IgD-negative memory B cell (primary cell): Measurements from ENCODE around the gene ANO2. TPM values are rescaled to one million over a fixed set of nuclear protein-coding genes. Genes with fewer than 3 reads are reported as not detected.

ENCODE experiments used
- H3K27ac Mint-ChIP-seq, 3 donors: one replicate each; pipeline ENCODE4 v1.8.0; 2020 to 2022; ENCODE audit warnings: mild to moderate bottlenecking in 3 of 3, mixed read lengths in 3 of 3, moderate library complexity in 1 of 3
- H3K27me3 Mint-ChIP-seq: one replicate; pipeline ENCODE4 v1.8.0; 2021; ENCODE audit warnings: mixed read lengths
- H3K36me3 Mint-ChIP-seq: one replicate; pipeline ENCODE4 v1.8.0; 2020; ENCODE audit warnings: mild to moderate bottlenecking, mixed read lengths
- H3K4me1 Mint-ChIP-seq, 3 donors: one replicate each; pipeline ENCODE4 v1.8.0; 2020 to 2022; ENCODE audit warnings: mixed read lengths in 3 of 3, mild to moderate bottlenecking in 1 of 3
- H3K4me3 Mint-ChIP-seq, 4 donors: one replicate each; pipeline ENCODE4 v1.8.0; 2020 to 2022; ENCODE audit warnings: mild to moderate bottlenecking in 4 of 4, mixed read lengths in 4 of 4, moderate library complexity in 3 of 4
- H3K9me3 Mint-ChIP-seq, 3 donors: one replicate each; pipeline ENCODE4 v1.8.0; 2020 to 2021; ENCODE audit warnings: mixed read lengths in 3 of 3, mild to moderate bottlenecking in 1 of 3
- polyA plus RNA-seq: library from polyadenylated mRNA; unstranded; fragments of 300-500 nt; fragmentation: Illumina TruSeq; gene quantifications from one replicate; pipeline ENCODE4 v1.2.3, GENCODE V29; 2021

The ANO2 gene
- polyA plus RNA-seq, 1 donor from 2014 or later: not detected

GRCh38 chr12:5947006-5947405 is 1.9 kb upstream of the ANO2 start:
- Mint-ChIP-seq H3K9me3 (peaks cover 0 to 1% (median 0%) of the 10 kb centered on the region in 3 donors), H3K27ac (no peak overlapping the region), H3K4me3 (peak overlapping the region in 1 of 4 donors; percentile 53), H3K4me1 (peaks cover 0 to 2% (median 0%) of the 10 kb centered on the region in 3 donors), H3K36me3 (peaks cover 2% of the 10 kb centered on the region), H3K27me3 (peaks cover 42% of the 10 kb centered on the region)

- H3K9me3 Mint-ChIP-seq: peaks cover 0 to 1% (median 0%) of the 10 kb centered on the region in 3 donors
- H3K27me3 Mint-ChIP-seq: peaks cover 42% of the 10 kb centered on the region
- no peak overlapping the region for H3K27ac Mint-ChIP-seq
- peaks cover 0 to 2% (median 0%) of the 10 kb centered on the region in 3 donors for H3K4me1 Mint-ChIP-seq
- H3K4me3 Mint-ChIP-seq: no peak overlapping the region
- peaks cover 2% of the 10 kb centered on the region for H3K36me3 Mint-ChIP-seq
Measured at GRCh38 chr12:5946388-5946787, 1.3 kb upstream of the ANO2 start.

GRCh38 chr12:5944688-5945070 is 380 bp downstream of the ANO2 start:
- Mint-ChIP-seq H3K9me3 (peaks cover 0 to 9% (median 1%) of the 10 kb centered on the region in 3 donors), H3K27ac (no peak overlapping the region), H3K36me3 (peaks cover 2% of the 10 kb centered on the region), H3K4me3 (no peak overlapping the region), H3K27me3 (peaks cover 43% of the 10 kb centered on the region), H3K4me1 (peaks cover 0 to 2% (median 0%) of the 10 kb centered on the region in 3 donors)

- peaks cover 43% of the 10 kb centered on the region for H3K27me3 Mint-ChIP-seq
- no peak overlapping the region for H3K27ac Mint-ChIP-seq
- peaks cover 0 to 12% (median 1%) of the 10 kb centered on the region in 3 donors for H3K9me3 Mint-ChIP-seq
- H3K4me1 Mint-ChIP-seq: peaks cover 0 to 2% (median 0%) of the 10 kb centered on the region in 3 donors
- H3K4me3 Mint-ChIP-seq: no peak overlapping the region
- H3K36me3 Mint-ChIP-seq: no peaks in the 10 kb centered on the region
Measured at GRCh38 chr12:5944053-5944452, 1.0 kb downstream of the ANO2 start.

- peaks cover 40% of the 10 kb centered on the region for H3K27me3 Mint-ChIP-seq
- no peaks in the 10 kb centered on the region for H3K36me3 Mint-ChIP-seq
- peaks cover 0 to 12% (median 3%) of the 10 kb centered on the region in 3 donors for H3K9me3 Mint-ChIP-seq
- H3K4me1 Mint-ChIP-seq: peaks cover 0 to 2% (median 0%) of the 10 kb centered on the region in 3 donors
- H3K27ac Mint-ChIP-seq: no peak overlapping the region
- no peak overlapping the region for H3K4me3 Mint-ChIP-seq
Measured at GRCh38 chr12:5941907-5942306, 3.2 kb downstream of the ANO2 start.

GRCh38 chr12:5927732-5928516 is 17.1 kb downstream of the ANO2 start:
- Mint-ChIP-seq H3K4me3 (no peak overlapping the region), H3K9me3 (peaks cover 0 to 2% (median 0%) of the 10 kb centered on the region in 3 donors), H3K27ac (no peak overlapping the region), H3K36me3 (no peaks in the 10 kb centered on the region), H3K27me3 (peaks cover 9% of the 10 kb centered on the region), H3K4me1 (peaks cover 0 to 4% (median 0%) of the 10 kb centered on the region in 3 donors)

GRCh38 chr12:5925646-5926045 is 19.4 kb downstream of the ANO2 start:
- Mint-ChIP-seq H3K27me3 (peaks cover 8% of the 10 kb centered on the region), H3K27ac (no peak overlapping the region), H3K9me3 (peaks cover 0 to 2% (median 0%) of the 10 kb centered on the region in 3 donors), H3K36me3 (no peaks in the 10 kb centered on the region), H3K4me1 (peaks cover 0 to 2% (median 0%) of the 10 kb centered on the region in 3 donors), H3K4me3 (no peak overlapping the region)

GRCh38 chr12:5924342-5924741 is 20.7 kb downstream of the ANO2 start:
- H3K36me3 Mint-ChIP-seq: peaks cover 1% of the 10 kb centered on the region
- peaks cover 0 to 2% (median 0%) of the 10 kb centered on the region in 3 donors for H3K9me3 Mint-ChIP-seq
- H3K4me3 Mint-ChIP-seq: no peak overlapping the region
- H3K4me1 Mint-ChIP-seq: peaks cover 0 to 2% (median 0%) of the 10 kb centered on the region in 3 donors
- H3K27me3 Mint-ChIP-seq: peaks cover 13% of the 10 kb centered on the region
- H3K27ac Mint-ChIP-seq: no peak overlapping the region

- Mint-ChIP-seq H3K4me1 (peaks cover 0 to 2% (median 0%) of the 10 kb centered on the region in 3 donors), H3K36me3 (peaks cover 1% of the 10 kb centered on the region), H3K9me3 (peaks cover 0 to 2% (median 0%) of the 10 kb centered on the region in 3 donors), H3K27me3 (peaks cover 16% of the 10 kb centered on the region), H3K4me3 (no peak overlapping the region), H3K27ac (no peak overlapping the region)
Measured at GRCh38 chr12:5923751-5924150, 21.3 kb downstream of the ANO2 start.

- H3K4me3 Mint-ChIP-seq: no peak overlapping the region
- H3K36me3 Mint-ChIP-seq: peaks cover 1% of the 10 kb centered on the region
- H3K9me3 Mint-ChIP-seq: peaks cover 0 to 2% (median 0%) of the 10 kb centered on the region in 3 donors
- peaks cover 0 to 2% (median 0%) of the 10 kb centered on the region in 3 donors for H3K4me1 Mint-ChIP-seq
- peaks cover 16% of the 10 kb centered on the region for H3K27me3 Mint-ChIP-seq
- H3K27ac Mint-ChIP-seq: no peak overlapping the region
Measured at GRCh38 chr12:5923043-5923605, 21.9 kb downstream of the ANO2 start.

GRCh38 chr12:5921966-5922899 is 22.8 kb downstream of the ANO2 start:
- Mint-ChIP-seq H3K4me3 (no peak overlapping the region), H3K4me1 (peaks cover 0 to 2% (median 0%) of the 10 kb centered on the region in 3 donors), H3K27me3 (peaks cover 16% of the 10 kb centered on the region), H3K27ac (no peak overlapping the region), H3K36me3 (peaks cover 1% of the 10 kb centered on the region), H3K9me3 (peaks cover 0 to 2% (median 0%) of the 10 kb centered on the region in 3 donors)

GRCh38 chr12:5921027-5921909 is 23.8 kb downstream of the ANO2 start:
- Mint-ChIP-seq H3K4me1 (no peaks in the 10 kb centered on the region), H3K27ac (peak overlapping the region in 1 of 3 donors; percentile 64), H3K27me3 (peaks cover 16% of the 10 kb centered on the region), H3K36me3 (peaks cover 1% of the 10 kb centered on the region), H3K4me3 (no peak overlapping the region), H3K9me3 (no peaks in the 10 kb centered on the region)

- Mint-ChIP-seq H3K27me3 (peaks cover 9% of the 10 kb centered on the region), H3K9me3 (no peaks in the 10 kb centered on the region), H3K4me3 (no peak overlapping the region), H3K4me1 (no peaks in the 10 kb centered on the region), H3K27ac (no peak overlapping the region), H3K36me3 (peaks cover 1% of the 10 kb centered on the region)
Measured at GRCh38 chr12:5916785-5917290, 28.2 kb downstream of the ANO2 start.

- H3K4me3 Mint-ChIP-seq: no peak overlapping the region
- H3K27me3 Mint-ChIP-seq: peaks cover 8% of the 10 kb centered on the region
- peaks cover 1% of the 10 kb centered on the region for H3K36me3 Mint-ChIP-seq
- H3K4me1 Mint-ChIP-seq: no peaks in the 10 kb centered on the region
- no peak overlapping the region for H3K27ac Mint-ChIP-seq
- no peaks in the 10 kb centered on the region for H3K9me3 Mint-ChIP-seq
Measured at GRCh38 chr12:5915511-5915910, 29.5 kb downstream of the ANO2 start.
